Mammary epithelial cell (primary cell): ENCODE data around the gene VCPKMT.

Experiments
- CTCF ChIP-seq, 2 donors: IDR thresholded peaks in 1 of 2; conservative IDR thresholded peaks in 1 of 2; 2 replicates each; pipeline ENCODE4 v1.5.1; 2011 to 2012; ENCODE audit warnings: inconsistent platforms in 2 of 2, low read length in 2 of 2, mild to moderate bottlenecking in 2 of 2, control low read depth in 1 of 2, low read depth in 1 of 2; ENCODE audit not compliant: insufficient read depth in 1 of 2; ENCODE audit errors: extremely low read depth in 1 of 2
- EZH2 ChIP-seq: IDR thresholded peaks from 2 replicates; pipeline ENCODE4 v1.6.1; 2012; ENCODE audit warnings: low read length, inconsistent platforms, borderline replicate concordance

- TF ChIP-seq CTCF (conservative IDR thresholded peaks at IDR 0.05 in 1 of 2, IDR thresholded peaks at IDR 0.05 in 1 of 2; ENCODE audit: extremely low read depth in 1 of 2, insufficient read depth in 1 of 2, low read depth in 1 of 2, low read length in 2 of 2) (no peak), EZH2 (no peak)
Measured at GRCh38 chr14:50091240-50091913, 25.0 kb downstream of the VCPKMT start.
